K562 (cell line): ENCODE results near the gene ABT1.

Experiments
- CHD4 ChIP-seq: fragments of 200-600 bp; sonication (generic); IDR thresholded peaks from 3 replicates; pipeline ENCODE4 v1.6.1; 2012; ENCODE audit warnings: low read depth, mild to moderate bottlenecking, mixed read lengths, low read length, inconsistent platforms; ENCODE audit not compliant: insufficient read depth, insufficient replicate concordance, poor library complexity, severe bottlenecking
- CTCF ChIP-seq, 3 experiments: IDR thresholded peaks in 2 of 3; conservative IDR thresholded peaks in 1 of 3; 2 replicates each; pipeline ENCODE4 v1.5.1; 2011 to 2012; ENCODE audit warnings: low read length in 3 of 3, mild to moderate bottlenecking in 3 of 3, control low read depth in 2 of 3, improper control_type of control experiment in 1 of 3, inconsistent platforms in 1 of 3, low read depth in 1 of 3, mixed read lengths in 1 of 3, moderate library complexity in 1 of 3; ENCODE audit not compliant: insufficient read depth in 2 of 3
- FUS ChIP-seq: fragments of 200-400 bp; formaldehyde crosslinking; optimal IDR thresholded peaks from 2 replicates; pipeline ENCODE3; 2017; ENCODE audit warnings: low read depth, low read length
- KDM1A ChIP-seq, 2 experiments: fragments of 450-650 bp; IDR thresholded peaks; 2 replicates each; pipeline ENCODE4 v1.6.1; 2016; ENCODE audit warnings: mild to moderate bottlenecking in 2 of 2
- PPARD ChIP-seq: fragments of 250-450 bp; sonication (Bioruptor Pico); IDR thresholded peaks from 2 replicates; pipeline ENCODE4 v1.8.0; 2022; ENCODE audit warnings: inconsistent platforms, mild to moderate bottlenecking, moderate library complexity
- SMAD3 ChIP-seq: fragments of 450-650 bp; formaldehyde crosslinking; conservative IDR thresholded peaks from 2 replicates; pipeline ENCODE4 v1.4.0; 2020; ENCODE audit warnings: mild to moderate bottlenecking
- TBP ChIP-seq: optimal IDR thresholded peaks from 2 replicates; pipeline ENCODE3; 2011; ENCODE audit warnings: low read depth, low read length, improper control_type of control experiment
- ZKSCAN3 ChIP-seq: fragments of 250-450 bp; sonication (Bioruptor Pico); IDR thresholded peaks from 2 replicates; pipeline ENCODE4 v1.4.0; 2020
- ZNF512 ChIP-seq: IDR thresholded peaks from 2 replicates; pipeline ENCODE4 v1.6.1; 2016; ENCODE audit warnings: missing genetic modification characterization, missing compliant biosample characterization

GRCh38 chr6:26611599-26611998 is 14.8 kb downstream of the ABT1 start:
- TF ChIP-seq FUS (no peak), PPARD (no peak), TBP (no peak), ZNF512 (no peak), CTCF (IDR thresholded peaks at IDR 0.05 in 2 of 3, conservative IDR thresholded peaks at IDR 0.05 in 1 of 3; ENCODE audit: insufficient read depth in 2 of 3, low read depth in 1 of 3, low read length in 3 of 3) (no peak), SMAD3 (CRISPR knock-in tag) (no peak), ZKSCAN3 (CRISPR knock-in tag) (no peak), KDM1A (IDR thresholded peaks at IDR 0.05) (no peak), CHD4 (no peak)
